Uterus (tissue), 2 donors: ENCODE results near the gene KLF17.

ENCODE experiments used
- CTCF ChIP-seq, 4 experiments: fragments of 200-600 bp in 2 of 4; fragments of 450-650 bp in 2 of 4; sonication (generic) in 2 of 4; IDR thresholded peaks; one replicate each; pipeline ENCODE4 v1.5.1; 2016 to 2019; ENCODE audit warnings: antibody characterized with exemption in 4 of 4, mild to moderate bottlenecking in 2 of 4, moderate library complexity in 1 of 4
- POLR2A ChIP-seq, 2 donors: fragments of 450-650 bp; IDR thresholded peaks; one replicate each; pipeline ENCODE4 v1.6.1; 2016; ENCODE audit warnings: antibody characterized with exemption in 2 of 2, mild to moderate bottlenecking in 1 of 2, moderate library complexity in 1 of 2

GRCh38 chr1:44141531-44141930, 22.9 kb downstream of the KLF17 start, which contains the start of gene KLF18:
- TF ChIP-seq POLR2A (IDR thresholded peaks at IDR 0.05) (no peak), CTCF (IDR thresholded peaks at IDR 0.05) (no peak)
